ENCODE measurements around the gene CLMN. TPM values are rescaled to one million over a fixed set of nuclear protein-coding genes. Genes with fewer than 3 reads are reported as not detected.
A peak's percentile ranks its signal among the peaks of the same experiment; 100 is the strongest.

Gene CLMN
- total RNA-seq, 1 donor from 2014 or later = 117 TPM

GRCh38 chr14:95229749-95230148, 90.0 kb downstream of the CLMN start:
- peaks cover 80% of the 10 kb centered on the region for H3K4me1 Mint-ChIP-seq

DNA sequence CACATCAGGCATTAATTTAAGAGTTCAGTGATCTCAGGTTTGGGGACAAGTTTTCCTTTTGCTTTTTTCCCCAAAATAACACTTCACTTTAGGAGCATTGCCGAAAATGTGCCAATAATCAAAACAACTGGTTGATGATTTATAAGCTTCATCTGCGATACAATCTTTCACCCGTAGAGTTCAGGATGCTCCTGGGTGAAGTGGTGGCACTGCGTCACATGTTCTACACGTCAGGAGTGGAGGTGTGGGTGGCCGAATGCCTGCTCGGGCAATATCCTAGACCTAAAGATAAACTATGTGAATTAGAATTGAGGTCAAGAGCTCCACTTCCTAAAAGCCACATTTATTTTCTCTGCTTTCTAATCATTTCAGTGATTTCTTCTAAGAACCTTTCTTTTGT, 91.5 kb downstream of the CLMN start:
- no peak for DNase-seq (ENCODE audit: low spot score in 2 of 2, unreplicated experiment in 2 of 2)

More at GRCh38 chr14:95229749-95230148, 90.0 kb downstream of the CLMN start:
- DNase-seq (ENCODE audit: low spot score in 2 of 2, unreplicated experiment in 2 of 2) = no peak
- no peaks in the 10 kb centered on the region for H3K9me3 Mint-ChIP-seq
- H3K27ac Mint-ChIP-seq = peak overlapping the region; percentile 80
- TF ChIP-seq, protein P1, sequence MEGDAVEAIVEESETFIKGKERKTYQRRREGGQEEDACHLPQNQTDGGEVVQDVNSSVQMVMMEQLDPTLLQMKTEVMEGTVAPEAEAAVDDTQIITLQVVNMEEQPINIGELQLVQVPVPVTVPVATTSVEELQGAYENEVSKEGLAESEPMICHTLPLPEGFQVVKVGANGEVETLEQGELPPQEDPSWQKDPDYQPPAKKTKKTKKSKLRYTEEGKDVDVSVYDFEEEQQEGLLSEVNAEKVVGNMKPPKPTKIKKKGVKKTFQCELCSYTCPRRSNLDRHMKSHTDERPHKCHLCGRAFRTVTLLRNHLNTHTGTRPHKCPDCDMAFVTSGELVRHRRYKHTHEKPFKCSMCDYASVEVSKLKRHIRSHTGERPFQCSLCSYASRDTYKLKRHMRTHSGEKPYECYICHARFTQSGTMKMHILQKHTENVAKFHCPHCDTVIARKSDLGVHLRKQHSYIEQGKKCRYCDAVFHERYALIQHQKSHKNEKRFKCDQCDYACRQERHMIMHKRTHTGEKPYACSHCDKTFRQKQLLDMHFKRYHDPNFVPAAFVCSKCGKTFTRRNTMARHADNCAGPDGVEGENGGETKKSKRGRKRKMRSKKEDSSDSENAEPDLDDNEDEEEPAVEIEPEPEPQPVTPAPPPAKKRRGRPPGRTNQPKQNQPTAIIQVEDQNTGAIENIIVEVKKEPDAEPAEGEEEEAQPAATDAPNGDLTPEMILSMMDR (IDR thresholded peaks at IDR 0.05; ENCODE audit: unreplicated experiment) = no peak
- no peak overlapping the region for H3K4me3 Mint-ChIP-seq
- H3K36me3 Mint-ChIP-seq = no peaks in the 10 kb centered on the region
- H3K27me3 Mint-ChIP-seq (ENCODE audit: low read depth) = no peaks in the 10 kb centered on the region

DNA sequence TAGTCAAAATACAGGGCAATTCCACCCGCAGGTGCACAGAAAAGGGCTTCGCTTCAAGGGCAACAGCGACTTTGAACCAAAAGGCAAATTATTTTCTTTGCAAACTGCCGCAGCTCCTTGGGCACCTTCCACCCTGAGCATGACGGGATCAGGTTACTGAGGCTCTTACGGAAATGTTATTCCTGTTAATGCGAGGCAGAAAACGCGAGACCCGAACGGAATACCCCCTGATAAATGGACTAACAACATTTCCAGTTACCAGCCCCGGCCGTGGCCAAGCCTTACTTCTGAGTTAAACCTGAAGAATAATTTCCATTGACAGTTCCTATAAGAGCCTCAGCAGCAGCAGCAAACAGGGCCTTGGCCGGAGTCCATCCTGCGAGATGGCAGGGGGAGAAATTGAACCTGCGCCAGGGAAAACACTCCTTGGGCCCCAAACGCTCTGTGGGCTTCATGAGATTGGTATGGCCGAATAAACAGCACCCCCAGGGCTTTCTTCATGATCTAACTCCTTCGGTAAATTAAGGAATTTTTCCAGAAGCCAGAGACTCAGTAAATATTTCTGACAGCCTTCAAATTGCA, 92.3 kb downstream of the CLMN start:
- DNase-seq (ENCODE audit: low spot score in 2 of 2, unreplicated experiment in 2 of 2) = peak; percentile 48 to 80
- H3K27ac Mint-ChIP-seq = peak overlapping the region; percentile 98
- peaks cover 73% of the 10 kb centered on the region for H3K4me1 Mint-ChIP-seq
- H3K36me3 Mint-ChIP-seq = no peaks in the 10 kb centered on the region
- peak overlapping the region; percentile 20 for H3K4me3 Mint-ChIP-seq
- TF ChIP-seq, protein P1 (IDR thresholded peaks at IDR 0.05; ENCODE audit: unreplicated experiment) = no peak
- H3K27me3 Mint-ChIP-seq (ENCODE audit: low read depth) = no peaks in the 10 kb centered on the region
- no peaks in the 10 kb centered on the region for H3K9me3 Mint-ChIP-seq

More for the DNA sequence above, 91.5 kb downstream of the CLMN start:
- H3K27me3 Mint-ChIP-seq (ENCODE audit: low read depth) = no peaks in the 10 kb centered on the region
- no peaks in the 10 kb centered on the region for H3K9me3 Mint-ChIP-seq
- H3K4me1 Mint-ChIP-seq = peaks cover 73% of the 10 kb centered on the region
- H3K36me3 Mint-ChIP-seq = no peaks in the 10 kb centered on the region
- no peak overlapping the region for H3K4me3 Mint-ChIP-seq
- H3K27ac Mint-ChIP-seq = peak overlapping the region; percentile 98
- TF ChIP-seq, protein P1 (IDR thresholded peaks at IDR 0.05; ENCODE audit: unreplicated experiment) = no peak

GRCh38 chr14:95226801-95227200, 92.9 kb downstream of the CLMN start:
- Mint-ChIP-seq H3K27ac (peak overlapping the region; percentile 98), H3K27me3 (ENCODE audit: low read depth) (no peaks in the 10 kb centered on the region), H3K9me3 (no peaks in the 10 kb centered on the region), H3K36me3 (no peaks in the 10 kb centered on the region), H3K4me3 (peak overlapping the region; percentile 20), H3K4me1 (peaks cover 73% of the 10 kb centered on the region)
- no peak for DNase-seq (ENCODE audit: low spot score in 2 of 2, unreplicated experiment in 2 of 2)
- TF ChIP-seq, protein P1 (IDR thresholded peaks at IDR 0.05; ENCODE audit: unreplicated experiment) = no peak

GRCh38 chr14:95225251-95225887, 94.3 kb downstream of the CLMN start:
- Mint-ChIP-seq H3K36me3 (no peaks in the 10 kb centered on the region), H3K27ac (peak overlapping the region; percentile 98), H3K4me1 (peaks cover 86% of the 10 kb centered on the region), H3K9me3 (no peaks in the 10 kb centered on the region), H3K4me3 (no peak overlapping the region), H3K27me3 (ENCODE audit: low read depth) (no peaks in the 10 kb centered on the region)
- no peak for DNase-seq (ENCODE audit: low spot score in 2 of 2, unreplicated experiment in 2 of 2)
- TF ChIP-seq, protein P1 (IDR thresholded peaks at IDR 0.05; ENCODE audit: unreplicated experiment) = no peak

All from mesothelial cell of epicardium (in vitro differentiated cells).